Endothelial cell (in vitro differentiated cells): ENCODE results near the gene DPYD. TPM values are rescaled to one million over a fixed set of nuclear protein-coding genes. Genes with fewer than 3 reads are reported as not detected.

Experiments used
- DNase-seq: peaks from one replicate; pipeline ENCODE4 v3.0.0; 2021; ENCODE audit warnings: low spot score
- H3K27ac Mint-ChIP-seq: one replicate; pipeline ENCODE4 v1.8.0; 2021; ENCODE audit warnings: mixed read lengths, inconsistent platforms; ENCODE audit not compliant: unreplicated experiment
- H3K27me3 Mint-ChIP-seq: one replicate; pipeline ENCODE4 v1.8.0; 2021; ENCODE audit warnings: mild to moderate bottlenecking, moderate library complexity, mixed read lengths, inconsistent platforms; ENCODE audit not compliant: unreplicated experiment
- H3K36me3 Mint-ChIP-seq: one replicate; pipeline ENCODE4 v1.8.0; 2021; ENCODE audit warnings: mild to moderate bottlenecking, low read depth, mixed read lengths, inconsistent platforms; ENCODE audit not compliant: unreplicated experiment
- H3K4me1 Mint-ChIP-seq: one replicate; pipeline ENCODE4 v1.8.0; 2021; ENCODE audit warnings: mild to moderate bottlenecking, mixed read lengths, inconsistent platforms; ENCODE audit not compliant: unreplicated experiment
- H3K4me3 Mint-ChIP-seq: one replicate; pipeline ENCODE4 v1.8.0; 2021; ENCODE audit warnings: mild to moderate bottlenecking, mixed read lengths, inconsistent platforms; ENCODE audit not compliant: unreplicated experiment
- H3K9me3 Mint-ChIP-seq: one replicate; pipeline ENCODE4 v1.8.0; 2021; ENCODE audit warnings: mixed read lengths, inconsistent platforms; ENCODE audit not compliant: unreplicated experiment
- total RNA-seq: library from RNA; stranded (reverse); fragmentation: NEBNext Ultra II Directional; extraction: Animal tissue kit (Norgen Biotek cat#: 25700); gene quantifications from one replicate; pipeline ENCODE4 v1.2.1, GENCODE V29; 2021; ENCODE audit not compliant: unreplicated experiment
- TF ChIP-seq, protein P1 (sequence below): fragments of 200-600 bp; sonication (generic); IDR thresholded peaks from one replicate; pipeline ENCODE4 v1.5.0; 2021; ENCODE audit warnings: antibody characterized with exemption; ENCODE audit not compliant: unreplicated experiment

Gene DPYD
- total RNA-seq, 1 donor from 2014 or later: 3.4 TPM

- Mint-ChIP-seq H3K4me3 (no peak overlapping the region), H3K9me3 (no peaks in the 10 kb centered on the region), H3K36me3 (no peaks in the 10 kb centered on the region), H3K4me1 (no peaks in the 10 kb centered on the region), H3K27ac (no peak overlapping the region), H3K27me3 (peaks cover 2% of the 10 kb centered on the region)
- no peak for DNase-seq
- TF ChIP-seq, protein P1, sequence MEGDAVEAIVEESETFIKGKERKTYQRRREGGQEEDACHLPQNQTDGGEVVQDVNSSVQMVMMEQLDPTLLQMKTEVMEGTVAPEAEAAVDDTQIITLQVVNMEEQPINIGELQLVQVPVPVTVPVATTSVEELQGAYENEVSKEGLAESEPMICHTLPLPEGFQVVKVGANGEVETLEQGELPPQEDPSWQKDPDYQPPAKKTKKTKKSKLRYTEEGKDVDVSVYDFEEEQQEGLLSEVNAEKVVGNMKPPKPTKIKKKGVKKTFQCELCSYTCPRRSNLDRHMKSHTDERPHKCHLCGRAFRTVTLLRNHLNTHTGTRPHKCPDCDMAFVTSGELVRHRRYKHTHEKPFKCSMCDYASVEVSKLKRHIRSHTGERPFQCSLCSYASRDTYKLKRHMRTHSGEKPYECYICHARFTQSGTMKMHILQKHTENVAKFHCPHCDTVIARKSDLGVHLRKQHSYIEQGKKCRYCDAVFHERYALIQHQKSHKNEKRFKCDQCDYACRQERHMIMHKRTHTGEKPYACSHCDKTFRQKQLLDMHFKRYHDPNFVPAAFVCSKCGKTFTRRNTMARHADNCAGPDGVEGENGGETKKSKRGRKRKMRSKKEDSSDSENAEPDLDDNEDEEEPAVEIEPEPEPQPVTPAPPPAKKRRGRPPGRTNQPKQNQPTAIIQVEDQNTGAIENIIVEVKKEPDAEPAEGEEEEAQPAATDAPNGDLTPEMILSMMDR: no peak
Measured at GRCh38 chr1:97163591-97164275, 757.1 kb downstream of the DPYD start.

DNA sequence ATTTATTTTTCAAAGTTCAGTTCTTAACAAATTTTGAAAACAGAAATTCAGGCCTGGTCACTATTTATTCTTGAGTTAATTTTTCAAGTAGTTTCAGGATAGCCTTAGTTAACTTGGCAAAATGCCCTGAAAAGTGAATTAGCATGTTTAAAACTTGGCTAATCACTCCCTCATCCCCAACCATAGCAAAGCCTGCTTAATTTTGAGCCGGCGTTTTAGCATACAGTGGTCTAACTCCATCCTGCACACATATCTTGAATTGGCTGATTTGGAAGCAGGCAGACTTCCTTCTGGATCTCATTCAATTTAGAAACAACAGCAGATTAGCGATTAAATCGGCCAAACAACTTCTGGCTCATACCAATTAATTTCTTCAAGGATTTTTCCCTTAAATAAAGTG is 760.0 kb downstream of the DPYD start:
- Mint-ChIP-seq H3K27me3 (peaks cover 2% of the 10 kb centered on the region), H3K4me3 (no peak overlapping the region), H3K4me1 (no peaks in the 10 kb centered on the region), H3K27ac (no peak overlapping the region), H3K9me3 (no peaks in the 10 kb centered on the region), H3K36me3 (no peaks in the 10 kb centered on the region)
- no peak for DNase-seq
- TF ChIP-seq, protein P1: no peak

GRCh38 chr1:97159342-97159741 is 761.5 kb downstream of the DPYD start:
- no peaks in the 10 kb centered on the region for H3K9me3 Mint-ChIP-seq
- H3K4me1 Mint-ChIP-seq: no peaks in the 10 kb centered on the region
- no peak overlapping the region for H3K27ac Mint-ChIP-seq
- peaks cover 2% of the 10 kb centered on the region for H3K27me3 Mint-ChIP-seq
- TF ChIP-seq, protein P1: no peak
- no peak overlapping the region for H3K4me3 Mint-ChIP-seq
- no peaks in the 10 kb centered on the region for H3K36me3 Mint-ChIP-seq
- DNase-seq: no peak

DNA sequence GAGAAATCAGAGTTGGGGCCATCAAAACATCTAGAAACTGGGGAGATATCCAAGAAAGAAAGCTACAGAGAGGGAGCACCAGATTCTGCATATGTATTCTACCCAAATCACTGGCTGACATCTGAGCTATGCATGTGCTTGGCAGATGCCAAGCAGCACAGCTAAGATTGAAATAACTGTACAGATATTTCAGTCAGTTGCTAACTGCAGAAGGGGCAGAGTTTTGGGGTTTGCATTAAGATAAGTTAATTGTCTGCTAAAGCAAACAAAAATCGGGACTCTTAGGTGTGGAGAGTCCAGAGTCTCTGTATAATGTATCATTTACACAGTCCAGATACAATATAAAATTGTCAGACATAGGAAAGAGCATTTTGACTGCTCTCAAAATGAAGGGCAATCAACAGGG is 762.1 kb downstream of the DPYD start:
- TF ChIP-seq, protein P1: no peak
- H3K27ac Mint-ChIP-seq: no peak overlapping the region
- H3K36me3 Mint-ChIP-seq: no peaks in the 10 kb centered on the region
- no peaks in the 10 kb centered on the region for H3K4me1 Mint-ChIP-seq
- H3K4me3 Mint-ChIP-seq: no peak overlapping the region
- H3K9me3 Mint-ChIP-seq: no peaks in the 10 kb centered on the region
- H3K27me3 Mint-ChIP-seq: peaks cover 2% of the 10 kb centered on the region
- no peak for DNase-seq

GRCh38 chr1:97157991-97158390 is 762.8 kb downstream of the DPYD start:
- H3K4me1 Mint-ChIP-seq: no peaks in the 10 kb centered on the region
- H3K27ac Mint-ChIP-seq: no peak overlapping the region
- peaks cover 2% of the 10 kb centered on the region for H3K27me3 Mint-ChIP-seq
- TF ChIP-seq, protein P1: no peak
- no peaks in the 10 kb centered on the region for H3K9me3 Mint-ChIP-seq
- H3K4me3 Mint-ChIP-seq: no peak overlapping the region
- DNase-seq: no peak
- no peaks in the 10 kb centered on the region for H3K36me3 Mint-ChIP-seq
